ENCODE data around the gene REG4. TPM values are rescaled to one million over a fixed set of nuclear protein-coding genes. Genes with fewer than 3 reads are reported as not detected.
"Not testable (repeated sequence)": the region's sequence is repeated elsewhere in the genome, so short reads cannot be mapped to it uniquely, and the experiment has no call there.

The REG4 gene
- not detected for polyA plus RNA-seq (2013, experiment 1 of 2)
- not detected for polyA plus RNA-seq (2013, experiment 2 of 2)

DNA sequence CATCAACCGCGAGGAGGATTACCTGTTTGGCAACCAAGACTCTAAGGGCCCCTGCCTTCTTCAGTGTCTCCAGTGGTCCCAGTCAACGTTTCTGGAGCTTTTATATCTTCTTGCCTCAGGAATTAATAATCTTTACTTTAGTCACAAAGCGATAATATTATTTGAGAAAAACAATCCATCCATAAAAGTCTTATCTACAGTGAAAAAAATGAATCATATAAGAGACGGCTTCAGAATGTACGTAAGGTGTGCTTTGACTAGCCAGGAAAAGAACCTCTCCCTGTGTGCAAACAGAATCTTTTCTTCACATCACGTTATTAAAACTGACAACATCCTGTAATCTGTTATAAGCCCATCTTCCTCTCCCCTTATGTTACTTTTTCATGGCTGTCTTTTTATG is at the start of gene REG4:
Gene REG4, minus strand, starts transcription at position 74 of the 400 bp plus-strand sequence. CDS start 2,691 bp downstream, outside the sequence.
- no peaks in the 10 kb centered on the region for H3K79me1 ChIP-seq (replicated peaks; ENCODE audit: low read length, poor library complexity, severe bottlenecking)
- H2AFZ ChIP-seq (ENCODE audit: low read depth, low read length), result no peak within 1 kb of the TSS
- H3K4me3 ChIP-seq (ENCODE audit: insufficient read depth in 1 of 2, low read depth in 1 of 2, low read length in 2 of 2), result no peak within 1 kb of the TSS
- H3K4me2 ChIP-seq (ENCODE audit: low read length, poor library complexity, severe bottlenecking), result no peak within 1 kb of the TSS
- no peak within 1 kb of the TSS for H3K4ac ChIP-seq (ENCODE audit: low read depth in 1 of 2, low read length in 2 of 2)
- H2BK12ac ChIP-seq (ENCODE audit: low read length in 2 of 2), result no peak within 1 kb of the TSS
- H4K91ac ChIP-seq (ENCODE audit: low read length), result no peak within 1 kb of the TSS
- H2BK5ac ChIP-seq (ENCODE audit: low read depth, low read length, poor library complexity, severe bottlenecking), result no peak within 1 kb of the TSS
- no peak within 1 kb of the TSS for H2AK5ac ChIP-seq (ENCODE audit: low read length, severe bottlenecking)
- H3K9ac ChIP-seq (ENCODE audit: low read length), result no peak within 1 kb of the TSS
- no peaks in the 10 kb centered on the region for H3K9me3 ChIP-seq (ENCODE audit: control insufficient read depth, low read length)
- H3K27ac ChIP-seq (ENCODE audit: low read length, poor library complexity, severe bottlenecking), result no peak within 1 kb of the TSS
- no peak within 1 kb of the TSS for H2BK15ac ChIP-seq (ENCODE audit: low read depth, poor library complexity, severe bottlenecking)
- H3K4me1 ChIP-seq (ENCODE audit: control insufficient read depth, insufficient read depth, low read depth, low read length), result peaks cover 4% of the 10 kb centered on the region
- H3K36me3 ChIP-seq (ENCODE audit: control insufficient read depth in 1 of 2, insufficient read depth in 2 of 2, low read depth in 1 of 2, low read length in 2 of 2), result no peaks in the 10 kb centered on the region
- WGBS, result 90% methylated on average over 7 of the region's 7 CpGs
- no peak within 1 kb of the TSS for H3K14ac ChIP-seq (ENCODE audit: low read length in 2 of 2)
- peaks cover 21 to 23% of the 10 kb centered on the region in 2 experiments for H3K27me3 ChIP-seq (ENCODE audit: control insufficient read depth in 1 of 2, insufficient read depth in 1 of 2, low read length in 2 of 2)
- no peak within 1 kb of the TSS for H2BK120ac ChIP-seq (ENCODE audit: low read depth, low read length)
- H3K18ac ChIP-seq (ENCODE audit: low read depth in 1 of 2, low read length in 2 of 2), result no peak within 1 kb of the TSS
- no peak within 1 kb of the TSS for H4K8ac ChIP-seq (ENCODE audit: low read length)
- no peak for DNase-seq
- no peak within 1 kb of the TSS for H3K23ac ChIP-seq (ENCODE audit: low read length in 2 of 2)

DNA sequence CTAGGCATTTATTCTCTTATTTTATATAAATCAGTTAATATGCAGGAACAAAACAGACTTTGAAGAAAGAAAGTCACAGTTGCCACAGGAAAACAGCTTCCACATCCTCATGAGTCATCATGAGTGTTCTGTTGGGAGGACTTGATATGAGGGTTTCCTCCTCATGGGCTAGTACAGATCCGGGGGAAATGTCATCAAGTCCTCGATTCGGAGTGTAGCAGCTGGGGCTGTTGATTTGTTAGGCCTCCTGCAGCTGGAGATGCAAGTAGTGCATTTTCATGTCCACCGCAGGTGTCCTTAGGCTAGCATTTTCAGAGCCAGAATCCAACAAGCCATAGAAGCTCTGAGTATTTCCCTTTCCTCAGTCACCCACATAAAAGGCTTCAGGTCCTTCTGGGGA is 48.4 kb upstream of the REG4 start:
- Histone ChIP-seq H3K4me3 (ENCODE audit: insufficient read depth in 1 of 2, low read depth in 1 of 2, low read length in 2 of 2) (no peak overlapping the region), H3K36me3 (ENCODE audit: control insufficient read depth in 1 of 2, insufficient read depth in 2 of 2, low read depth in 1 of 2, low read length in 2 of 2) (no peaks in the 10 kb centered on the region), H3K9me3 (ENCODE audit: control insufficient read depth, low read length) (no peaks in the 10 kb centered on the region), H2BK15ac (ENCODE audit: low read depth, poor library complexity, severe bottlenecking) (no peak overlapping the region), H4K91ac (ENCODE audit: low read length) (no peak overlapping the region), H4K8ac (ENCODE audit: low read length) (no peak overlapping the region), H3K9ac (ENCODE audit: low read length) (peak overlapping the region; percentile 13), H2BK5ac (ENCODE audit: low read depth, low read length, poor library complexity, severe bottlenecking) (no peak overlapping the region), H3K4me1 (ENCODE audit: control insufficient read depth, insufficient read depth, low read depth, low read length) (peaks cover 3% of the 10 kb centered on the region), H3K27me3 (ENCODE audit: control insufficient read depth in 1 of 2, insufficient read depth in 1 of 2, low read length in 2 of 2) (no peaks in the 10 kb centered on the region), H3K18ac (ENCODE audit: low read depth in 1 of 2, low read length in 2 of 2) (peak overlapping the region; percentile 22 to 38), H3K27ac (ENCODE audit: low read length, poor library complexity, severe bottlenecking) (peak overlapping the region; percentile 23), H2BK120ac (ENCODE audit: low read depth, low read length) (peak overlapping the region; percentile 52), H3K14ac (ENCODE audit: low read length in 2 of 2) (no peak overlapping the region), H2BK12ac (ENCODE audit: low read length in 2 of 2) (peak overlapping the region in 1 of 2 experiments; percentile 13), H3K79me1 (replicated peaks; ENCODE audit: low read length, poor library complexity, severe bottlenecking) (no peaks in the 10 kb centered on the region), H2AK5ac (ENCODE audit: low read length, severe bottlenecking) (no peak overlapping the region), H3K4me2 (ENCODE audit: low read length, poor library complexity, severe bottlenecking) (no peak overlapping the region), H2AFZ (ENCODE audit: low read depth, low read length) (no peak overlapping the region), H3K4ac (ENCODE audit: low read depth in 1 of 2, low read length in 2 of 2) (no peak overlapping the region), H3K23ac (ENCODE audit: low read length in 2 of 2) (no peak overlapping the region)
- WGBS, result 11% methylated on average over 4 of the region's 4 CpGs
- DNase-seq, result peak; percentile 79

DNA sequence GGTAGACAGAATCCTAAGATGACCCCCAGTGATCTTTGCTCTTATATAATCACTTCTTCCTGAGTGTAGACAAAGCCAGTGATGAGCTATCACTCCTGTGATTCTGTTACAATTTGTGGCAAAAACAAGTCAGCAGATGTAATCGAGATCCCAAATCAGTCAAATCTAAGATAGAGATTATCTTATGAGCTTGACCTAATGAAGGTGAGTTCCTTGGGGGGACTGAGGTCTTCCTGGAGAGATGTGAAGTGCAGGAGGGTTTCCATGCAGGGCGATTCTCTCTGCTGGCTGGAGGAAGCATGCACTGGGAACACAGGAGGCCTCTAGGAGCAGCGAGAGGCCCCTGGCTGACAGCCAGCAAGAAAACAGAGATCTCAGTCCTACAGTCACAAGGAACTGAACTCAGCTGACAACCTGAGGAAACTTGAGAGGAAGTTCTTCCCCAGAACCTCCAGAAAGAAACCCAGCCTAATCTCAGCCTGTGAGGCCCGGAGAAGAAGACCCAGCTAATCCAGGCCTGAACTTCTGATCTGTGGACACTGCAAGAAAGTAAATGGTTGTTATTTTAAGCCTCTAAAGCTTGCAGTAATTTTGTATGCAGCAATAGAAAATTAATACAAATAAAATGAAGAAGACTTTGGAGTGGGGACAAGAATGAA is 47.4 kb upstream of the REG4 start:
- H3K9me3 ChIP-seq (ENCODE audit: control insufficient read depth, low read length); H2BK5ac ChIP-seq (ENCODE audit: low read depth, low read length, poor library complexity, severe bottlenecking); H3K14ac ChIP-seq (ENCODE audit: low read length in 2 of 2); H2BK15ac ChIP-seq (ENCODE audit: low read depth, poor library complexity, severe bottlenecking); H2BK12ac ChIP-seq (ENCODE audit: low read length in 2 of 2); H2BK120ac ChIP-seq (ENCODE audit: low read depth, low read length); H3K4me3 ChIP-seq (ENCODE audit: insufficient read depth in 1 of 2, low read depth in 1 of 2, low read length in 2 of 2); H3K27ac ChIP-seq (ENCODE audit: low read length, poor library complexity, severe bottlenecking); H3K4me2 ChIP-seq (ENCODE audit: low read length, poor library complexity, severe bottlenecking); DNase-seq; H3K4me1 ChIP-seq (ENCODE audit: control insufficient read depth, insufficient read depth, low read depth, low read length); H4K91ac ChIP-seq (ENCODE audit: low read length); H2AK5ac ChIP-seq (ENCODE audit: low read length, severe bottlenecking); H3K4ac ChIP-seq (ENCODE audit: low read depth in 1 of 2, low read length in 2 of 2); H3K79me1 ChIP-seq (replicated peaks; ENCODE audit: low read length, poor library complexity, severe bottlenecking); H3K36me3 ChIP-seq (ENCODE audit: control insufficient read depth in 1 of 2, insufficient read depth in 2 of 2, low read depth in 1 of 2, low read length in 2 of 2); H3K23ac ChIP-seq (ENCODE audit: low read length in 2 of 2); H3K9ac ChIP-seq (ENCODE audit: low read length); H3K27me3 ChIP-seq (ENCODE audit: control insufficient read depth in 1 of 2, insufficient read depth in 1 of 2, low read length in 2 of 2); H2AFZ ChIP-seq (ENCODE audit: low read depth, low read length): not testable (repeated sequence)
- Histone ChIP-seq H3K18ac (ENCODE audit: low read depth in 1 of 2, low read length in 2 of 2) (peak overlapping the region; percentile 0 to 38), H4K8ac (ENCODE audit: low read length) (peak overlapping the region; percentile 12)
- 57% methylated on average over 3 of the region's 4 CpGs for WGBS

DNA sequence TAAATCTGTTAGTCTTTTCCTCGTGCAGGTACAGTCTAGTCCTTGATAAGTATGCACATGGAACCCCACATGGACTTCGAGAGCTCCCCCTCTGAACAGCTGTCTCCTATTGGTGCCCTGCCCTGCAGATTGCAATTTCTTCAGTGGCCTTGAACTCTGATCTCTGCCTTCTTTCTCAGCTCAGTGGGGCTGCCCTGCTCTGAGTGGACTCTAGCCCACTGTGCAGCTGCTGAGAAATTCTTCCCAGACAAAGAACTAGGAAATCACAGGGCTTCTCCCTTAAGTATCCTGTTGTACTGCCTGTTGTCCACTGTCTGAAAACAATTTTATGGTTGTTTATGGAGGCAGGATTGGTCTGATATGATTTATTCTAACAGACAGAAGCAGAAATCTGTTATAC is 46.9 kb upstream of the REG4 start:
- H4K91ac ChIP-seq (ENCODE audit: low read length), result no peak overlapping the region
- H3K4me2 ChIP-seq (ENCODE audit: low read length, poor library complexity, severe bottlenecking), result no peak overlapping the region
- no peaks in the 10 kb centered on the region for H3K36me3 ChIP-seq (ENCODE audit: control insufficient read depth in 1 of 2, insufficient read depth in 2 of 2, low read depth in 1 of 2, low read length in 2 of 2)
- WGBS, result 88% methylated on average over 2 of the region's 2 CpGs
- no peaks in the 10 kb centered on the region for H3K79me1 ChIP-seq (replicated peaks; ENCODE audit: low read length, poor library complexity, severe bottlenecking)
- H4K8ac ChIP-seq (ENCODE audit: low read length), result peak overlapping the region; percentile 37
- H3K18ac ChIP-seq (ENCODE audit: low read depth in 1 of 2, low read length in 2 of 2), result no peak overlapping the region
- H3K4me1 ChIP-seq (ENCODE audit: control insufficient read depth, insufficient read depth, low read depth, low read length), result peaks cover 3% of the 10 kb centered on the region
- no peak for DNase-seq
- H2BK12ac ChIP-seq (ENCODE audit: low read length in 2 of 2), result peak overlapping the region in 1 of 2 experiments; percentile 0
- no peaks in the 10 kb centered on the region for H3K9me3 ChIP-seq (ENCODE audit: control insufficient read depth, low read length)
- H2AFZ ChIP-seq (ENCODE audit: low read depth, low read length), result no peak overlapping the region
- no peak overlapping the region for H2BK120ac ChIP-seq (ENCODE audit: low read depth, low read length)
- H3K27me3 ChIP-seq (ENCODE audit: control insufficient read depth in 1 of 2, insufficient read depth in 1 of 2, low read length in 2 of 2), result no peaks in the 10 kb centered on the region
- no peak overlapping the region for H3K4ac ChIP-seq (ENCODE audit: low read depth in 1 of 2, low read length in 2 of 2)
- H3K4me3 ChIP-seq (ENCODE audit: insufficient read depth in 1 of 2, low read depth in 1 of 2, low read length in 2 of 2), result no peak overlapping the region
- no peak overlapping the region for H3K14ac ChIP-seq (ENCODE audit: low read length in 2 of 2)
- no peak overlapping the region for H3K27ac ChIP-seq (ENCODE audit: low read length, poor library complexity, severe bottlenecking)
- no peak overlapping the region for H2AK5ac ChIP-seq (ENCODE audit: low read length, severe bottlenecking)
- H2BK15ac ChIP-seq (ENCODE audit: low read depth, poor library complexity, severe bottlenecking), result no peak overlapping the region
- H3K23ac ChIP-seq (ENCODE audit: low read length in 2 of 2), result no peak overlapping the region
- no peak overlapping the region for H2BK5ac ChIP-seq (ENCODE audit: low read depth, low read length, poor library complexity, severe bottlenecking)
- H3K9ac ChIP-seq (ENCODE audit: low read length), result no peak overlapping the region
